ENCODE data around the gene PROKR2. TPM values are rescaled to one million over a fixed set of nuclear protein-coding genes. Genes with fewer than 3 reads are reported as not detected.
A peak's percentile ranks its signal among the peaks of the same experiment; 100 is the strongest.

Gene PROKR2
- total and polyA plus RNA-seq, 2 donors from 2014 or later = not detected

DNA sequence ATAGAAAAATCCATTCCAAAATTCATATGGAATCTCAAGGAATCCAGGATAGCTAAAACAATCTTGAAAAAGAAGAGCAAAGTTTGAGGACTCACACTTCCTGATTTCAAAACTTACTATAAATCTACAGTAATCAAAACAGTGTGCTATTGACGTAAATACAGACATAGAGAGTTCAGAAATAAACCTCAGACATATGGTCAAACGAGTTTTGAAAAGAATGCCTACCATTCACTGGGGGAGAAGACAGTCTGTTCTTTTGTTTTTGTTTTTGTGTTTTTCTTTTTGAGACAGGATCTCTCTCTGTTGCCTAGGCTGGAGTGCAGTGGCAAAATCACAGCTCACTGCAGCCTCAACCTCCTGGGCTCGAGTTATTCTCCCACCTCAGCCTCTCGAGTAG, 25.3 kb upstream of the PROKR2 start:
- no peak overlapping the region for H3K4me3 ChIP-seq (ENCODE audit: low read length in 3 of 3)
- intact Hi-C loops (cut with DNase I) = no loop called here
- no peak for FAIRE-seq
- no peak overlapping the region for H3K27ac ChIP-seq (ENCODE audit: low read depth in 2 of 2, low read length in 2 of 2)
- no peaks in the 10 kb centered on the region for H3K27me3 ChIP-seq (ENCODE audit: control insufficient read depth, insufficient read depth, low read length)
- no peaks in the 10 kb centered on the region for H3K36me3 ChIP-seq (ENCODE audit: control insufficient read depth in 2 of 3, insufficient read depth in 3 of 3, low read length in 3 of 3)
- no peaks in the 10 kb centered on the region for H3K4me1 ChIP-seq (ENCODE audit: control insufficient read depth in 2 of 3, insufficient read depth in 2 of 3, low read depth in 1 of 3, low read length in 3 of 3)
- DNase-seq = no peak
- no peak overlapping the region for H3K9ac ChIP-seq (ENCODE audit: low read length in 3 of 3)
- TF ChIP-seq, protein P1, sequence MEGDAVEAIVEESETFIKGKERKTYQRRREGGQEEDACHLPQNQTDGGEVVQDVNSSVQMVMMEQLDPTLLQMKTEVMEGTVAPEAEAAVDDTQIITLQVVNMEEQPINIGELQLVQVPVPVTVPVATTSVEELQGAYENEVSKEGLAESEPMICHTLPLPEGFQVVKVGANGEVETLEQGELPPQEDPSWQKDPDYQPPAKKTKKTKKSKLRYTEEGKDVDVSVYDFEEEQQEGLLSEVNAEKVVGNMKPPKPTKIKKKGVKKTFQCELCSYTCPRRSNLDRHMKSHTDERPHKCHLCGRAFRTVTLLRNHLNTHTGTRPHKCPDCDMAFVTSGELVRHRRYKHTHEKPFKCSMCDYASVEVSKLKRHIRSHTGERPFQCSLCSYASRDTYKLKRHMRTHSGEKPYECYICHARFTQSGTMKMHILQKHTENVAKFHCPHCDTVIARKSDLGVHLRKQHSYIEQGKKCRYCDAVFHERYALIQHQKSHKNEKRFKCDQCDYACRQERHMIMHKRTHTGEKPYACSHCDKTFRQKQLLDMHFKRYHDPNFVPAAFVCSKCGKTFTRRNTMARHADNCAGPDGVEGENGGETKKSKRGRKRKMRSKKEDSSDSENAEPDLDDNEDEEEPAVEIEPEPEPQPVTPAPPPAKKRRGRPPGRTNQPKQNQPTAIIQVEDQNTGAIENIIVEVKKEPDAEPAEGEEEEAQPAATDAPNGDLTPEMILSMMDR (IDR thresholded peaks at IDR 0.05; ENCODE audit: borderline replicate concordance, extremely low read depth, insufficient read depth) = no peak
- H3K9me3 ChIP-seq (ENCODE audit: control insufficient read depth in 2 of 3, insufficient read depth in 1 of 3, low read length in 3 of 3) = no peaks in the 10 kb centered on the region

DNA sequence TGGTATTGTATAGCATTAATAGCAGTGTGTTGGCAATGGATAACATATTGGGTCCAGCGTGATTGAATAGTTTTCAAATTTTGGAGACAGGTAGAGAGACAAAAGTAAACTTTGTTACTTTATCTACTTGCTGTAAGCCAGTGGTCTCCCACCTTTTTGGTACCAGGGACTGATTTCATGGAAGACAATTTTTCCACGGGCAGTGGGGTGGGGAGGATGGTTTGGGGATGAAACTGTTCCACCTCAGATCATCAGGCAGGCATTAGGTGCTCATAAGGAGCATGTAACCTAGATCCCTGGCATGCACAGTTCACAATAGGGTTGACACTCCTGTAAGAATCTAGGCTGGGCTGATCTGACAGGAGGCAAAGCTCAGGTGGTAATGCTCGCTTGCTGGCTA, 14.6 kb upstream of the PROKR2 start:
- no peak overlapping the region for H3K9ac ChIP-seq (ENCODE audit: low read length in 3 of 3)
- H3K4me1 ChIP-seq (ENCODE audit: control insufficient read depth in 2 of 3, insufficient read depth in 2 of 3, low read depth in 1 of 3, low read length in 3 of 3) = no peaks in the 10 kb centered on the region
- no peaks in the 10 kb centered on the region for H3K27me3 ChIP-seq (ENCODE audit: control insufficient read depth, insufficient read depth, low read length)
- DNase-seq = no peak
- no peak overlapping the region for H3K27ac ChIP-seq (ENCODE audit: low read depth in 2 of 2, low read length in 2 of 2)
- FAIRE-seq = no peak
- H3K9me3 ChIP-seq (ENCODE audit: control insufficient read depth in 2 of 3, insufficient read depth in 1 of 3, low read length in 3 of 3) = no peaks in the 10 kb centered on the region
- TF ChIP-seq, protein P1 (IDR thresholded peaks at IDR 0.05; ENCODE audit: borderline replicate concordance, extremely low read depth, insufficient read depth) = no peak
- no peak overlapping the region for H3K4me3 ChIP-seq (ENCODE audit: low read length in 3 of 3)
- intact Hi-C loops (cut with DNase I) = no loop called here
- no peaks in the 10 kb centered on the region for H3K36me3 ChIP-seq (ENCODE audit: control insufficient read depth in 2 of 3, insufficient read depth in 3 of 3, low read length in 3 of 3)

DNA sequence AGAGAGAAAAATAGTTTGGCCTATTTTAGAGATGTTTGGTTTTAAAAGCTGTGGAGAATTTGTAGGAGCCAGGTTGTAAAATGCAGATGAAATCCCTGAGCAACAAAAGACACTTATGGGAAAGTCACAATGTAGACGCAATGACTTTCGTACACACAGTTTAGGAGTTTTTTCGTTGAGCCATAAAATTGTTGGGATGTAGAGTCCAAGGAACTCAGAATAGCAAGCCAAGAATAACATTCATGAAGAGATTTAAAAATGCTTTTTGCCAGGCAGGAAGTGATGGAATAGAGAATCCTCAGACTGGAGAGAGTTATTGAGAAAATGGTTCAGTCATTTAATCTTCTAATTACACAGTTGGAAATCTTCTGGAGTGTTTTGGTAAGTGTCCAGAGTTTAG, 11.5 kb upstream of the PROKR2 start:
- intact Hi-C loops (cut with DNase I) = no loop called here
- Histone ChIP-seq H3K9ac (ENCODE audit: low read length in 3 of 3) (no peak overlapping the region), H3K27me3 (ENCODE audit: control insufficient read depth, insufficient read depth, low read length) (no peaks in the 10 kb centered on the region), H3K9me3 (ENCODE audit: control insufficient read depth in 2 of 3, insufficient read depth in 1 of 3, low read length in 3 of 3) (no peaks in the 10 kb centered on the region), H3K4me1 (ENCODE audit: control insufficient read depth in 2 of 3, insufficient read depth in 2 of 3, low read depth in 1 of 3, low read length in 3 of 3) (no peaks in the 10 kb centered on the region), H3K27ac (ENCODE audit: low read depth in 2 of 2, low read length in 2 of 2) (no peak overlapping the region), H3K36me3 (ENCODE audit: control insufficient read depth in 2 of 3, insufficient read depth in 3 of 3, low read length in 3 of 3) (no peaks in the 10 kb centered on the region), H3K4me3 (ENCODE audit: low read length in 3 of 3) (no peak overlapping the region)
- FAIRE-seq = no peak
- DNase-seq = peak in 1 of 5 donors; percentile 2
- TF ChIP-seq, protein P1 (IDR thresholded peaks at IDR 0.05; ENCODE audit: borderline replicate concordance, extremely low read depth, insufficient read depth) = no peak

DNA sequence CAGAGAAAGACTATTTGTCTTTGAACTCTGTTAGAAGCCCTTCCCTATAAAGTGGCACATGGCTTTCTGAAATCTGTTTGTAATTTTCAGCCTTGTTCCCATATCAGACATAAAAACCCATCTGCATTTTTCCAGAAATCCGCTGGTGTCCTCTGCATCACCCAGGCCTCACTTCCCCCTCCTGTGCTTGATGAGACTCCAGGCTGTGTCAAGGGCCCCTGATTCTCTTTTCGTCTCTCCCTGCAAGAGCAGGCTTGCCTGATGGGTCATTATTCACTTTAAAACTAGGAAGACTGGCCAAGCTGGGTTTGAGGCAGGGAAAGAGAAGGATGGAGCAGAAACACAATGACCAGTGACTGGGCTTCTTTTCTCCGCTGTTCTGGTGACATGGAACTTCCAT, 10.6 kb upstream of the PROKR2 start:
- TF ChIP-seq, protein P1 (IDR thresholded peaks at IDR 0.05; ENCODE audit: borderline replicate concordance, extremely low read depth, insufficient read depth) = no peak
- Histone ChIP-seq H3K9me3 (ENCODE audit: control insufficient read depth in 2 of 3, insufficient read depth in 1 of 3, low read length in 3 of 3) (no peaks in the 10 kb centered on the region), H3K27me3 (ENCODE audit: control insufficient read depth, insufficient read depth, low read length) (no peaks in the 10 kb centered on the region), H3K36me3 (ENCODE audit: control insufficient read depth in 2 of 3, insufficient read depth in 3 of 3, low read length in 3 of 3) (no peaks in the 10 kb centered on the region), H3K9ac (ENCODE audit: low read length in 3 of 3) (no peak overlapping the region), H3K4me3 (ENCODE audit: low read length in 3 of 3) (no peak overlapping the region), H3K4me1 (ENCODE audit: control insufficient read depth in 2 of 3, insufficient read depth in 2 of 3, low read depth in 1 of 3, low read length in 3 of 3) (no peaks in the 10 kb centered on the region), H3K27ac (ENCODE audit: low read depth in 2 of 2, low read length in 2 of 2) (no peak overlapping the region)
- intact Hi-C loops (cut with DNase I) = no loop called here
- no peak for DNase-seq
- no peak for FAIRE-seq
